ENCODE results near the gene NUP62CL.

DNA sequence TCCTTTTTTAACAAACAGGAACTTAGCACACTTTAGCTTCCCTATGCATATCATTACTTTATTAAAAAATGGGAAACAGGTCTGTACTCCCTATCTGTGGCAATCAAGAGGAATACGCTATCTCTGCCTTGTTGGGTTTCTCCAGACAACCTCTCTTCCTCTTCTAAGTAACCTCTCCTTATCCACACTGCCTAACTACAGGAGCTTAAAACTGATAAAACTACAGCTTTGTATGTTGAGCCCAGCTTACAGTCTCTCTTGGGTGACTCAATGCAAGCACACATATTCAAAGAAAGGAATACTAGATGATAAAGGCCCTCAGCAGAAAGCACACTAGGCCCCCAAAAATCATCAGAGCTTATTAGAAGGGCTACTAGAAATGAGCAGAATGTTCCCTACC lies 8.9 kb downstream of the NUP62CL start:
- TF ChIP-seq EP300 (IDR thresholded peaks at IDR 0.05) (no peak), POLR2AphosphoS5 (IDR thresholded peaks at IDR 0.05) (no peak), POLR2A (IDR thresholded peaks at IDR 0.05) (no peak)
- TF ChIP-seq, protein P1, sequence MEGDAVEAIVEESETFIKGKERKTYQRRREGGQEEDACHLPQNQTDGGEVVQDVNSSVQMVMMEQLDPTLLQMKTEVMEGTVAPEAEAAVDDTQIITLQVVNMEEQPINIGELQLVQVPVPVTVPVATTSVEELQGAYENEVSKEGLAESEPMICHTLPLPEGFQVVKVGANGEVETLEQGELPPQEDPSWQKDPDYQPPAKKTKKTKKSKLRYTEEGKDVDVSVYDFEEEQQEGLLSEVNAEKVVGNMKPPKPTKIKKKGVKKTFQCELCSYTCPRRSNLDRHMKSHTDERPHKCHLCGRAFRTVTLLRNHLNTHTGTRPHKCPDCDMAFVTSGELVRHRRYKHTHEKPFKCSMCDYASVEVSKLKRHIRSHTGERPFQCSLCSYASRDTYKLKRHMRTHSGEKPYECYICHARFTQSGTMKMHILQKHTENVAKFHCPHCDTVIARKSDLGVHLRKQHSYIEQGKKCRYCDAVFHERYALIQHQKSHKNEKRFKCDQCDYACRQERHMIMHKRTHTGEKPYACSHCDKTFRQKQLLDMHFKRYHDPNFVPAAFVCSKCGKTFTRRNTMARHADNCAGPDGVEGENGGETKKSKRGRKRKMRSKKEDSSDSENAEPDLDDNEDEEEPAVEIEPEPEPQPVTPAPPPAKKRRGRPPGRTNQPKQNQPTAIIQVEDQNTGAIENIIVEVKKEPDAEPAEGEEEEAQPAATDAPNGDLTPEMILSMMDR (IDR thresholded peaks at IDR 0.05): no peak

All from suprapubic skin (tissue), 4 donors.